Measurements from ENCODE around the gene MLEC. TPM values are rescaled to one million over a fixed set of nuclear protein-coding genes. Genes with fewer than 3 reads are reported as not detected.

Gene MLEC
- total RNA-seq, 1 donor from 2014 or later: 115 TPM

GRCh38 chr12:120710805-120711296 is 23.9 kb downstream of the MLEC start:
- no peak for TF ChIP-seq CTCF (IDR thresholded peaks at IDR 0.05)
- DNase-seq (peak; percentile 70), ATAC-seq (peak; percentile 41)
- Histone ChIP-seq H3K36me3 (peaks cover 20% of the 10 kb centered on the region), H3K9me3 (no peaks in the 10 kb centered on the region), H3K27ac (peak overlapping the region; percentile 84), H3K27me3 (no peaks in the 10 kb centered on the region), H3K4me3 (peak overlapping the region; percentile 90), H3K4me1 (peaks cover 16% of the 10 kb centered on the region)
- intact Hi-C loops (cut with DNase I): loop anchor here (5.0 kb wide), 1 partner anchor 64 kb away; no protein-coding TSS in a partner anchor

- no peak for TF ChIP-seq CTCF (IDR thresholded peaks at IDR 0.05)
- intact Hi-C loops (cut with DNase I): loop anchor here (5.0 kb wide), 1 partner anchor 64 kb away; no protein-coding TSS in a partner anchor
- H3K27me3 ChIP-seq: no peaks in the 10 kb centered on the region
- peaks cover 16% of the 10 kb centered on the region for H3K4me1 ChIP-seq
- DNase-seq (no peak), ATAC-seq (no peak)
- peaks cover 26% of the 10 kb centered on the region for H3K36me3 ChIP-seq
- no peaks in the 10 kb centered on the region for H3K9me3 ChIP-seq
- peak overlapping the region; percentile 90 for H3K4me3 ChIP-seq
- H3K27ac ChIP-seq: no peak overlapping the region
Measured at GRCh38 chr12:120711411-120711810, 24.5 kb downstream of the MLEC start.

- H3K9me3 ChIP-seq: no peaks in the 10 kb centered on the region
- no peak for TF ChIP-seq CTCF (IDR thresholded peaks at IDR 0.05)
- no peak overlapping the region for H3K27ac ChIP-seq
- ATAC-seq: no peak
- DNase-seq: no peak
- no peak overlapping the region for H3K4me3 ChIP-seq
- H3K27me3 ChIP-seq: no peaks in the 10 kb centered on the region
- peaks cover 38% of the 10 kb centered on the region for H3K36me3 ChIP-seq
- intact Hi-C loops (cut with DNase I): loop anchor here (5.0 kb wide), 1 partner anchor 65 kb away; no protein-coding TSS in a partner anchor
- H3K4me1 ChIP-seq: peaks cover 16% of the 10 kb centered on the region
Measured at GRCh38 chr12:120712610-120713009, 25.7 kb downstream of the MLEC start.

GRCh38 chr12:120713861-120714482 is 27.0 kb downstream of the MLEC start:
- TF ChIP-seq CTCF (IDR thresholded peaks at IDR 0.05): peak; percentile 86
- no peak overlapping the region for H3K4me3 ChIP-seq
- H3K9me3 ChIP-seq: no peaks in the 10 kb centered on the region
- H3K36me3 ChIP-seq: peaks cover 51% of the 10 kb centered on the region
- ATAC-seq: peak; percentile 84
- intact Hi-C loops (cut with DNase I): loop anchor here (5.0 kb wide), 1 partner anchor 67 kb away; no protein-coding TSS in a partner anchor
- peaks cover 16% of the 10 kb centered on the region for H3K4me1 ChIP-seq
- no peaks in the 10 kb centered on the region for H3K27me3 ChIP-seq
- H3K27ac ChIP-seq: no peak overlapping the region
- DNase-seq: no peak

- Histone ChIP-seq H3K4me1 (peaks cover 23% of the 10 kb centered on the region), H3K27ac (no peak overlapping the region), H3K4me3 (no peak overlapping the region), H3K36me3 (peaks cover 91% of the 10 kb centered on the region), H3K27me3 (no peaks in the 10 kb centered on the region), H3K9me3 (no peaks in the 10 kb centered on the region)
- ATAC-seq (no peak), DNase-seq (no peak)
- no peak for TF ChIP-seq CTCF (IDR thresholded peaks at IDR 0.05)
- intact Hi-C loops (cut with DNase I): no loop called here
Measured at GRCh38 chr12:120718055-120718454, 31.1 kb downstream of the MLEC start.

Data from upper lobe of right lung (tissue), 1 donor.